Measurements from ENCODE around the gene SGPP1.
"Not testable (repeated sequence)": the region's sequence is repeated elsewhere in the genome, so short reads cannot be mapped to it uniquely, and the experiment has no call there.

- TF ChIP-seq CTCF (optimal IDR thresholded peaks at IDR 0.05 in 1 of 3, IDR thresholded peaks at IDR 0.05 in 1 of 3, conservative IDR thresholded peaks at IDR 0.05 in 1 of 3; ENCODE audit: extremely low read depth in 1 of 3, insufficient read depth in 2 of 3, low read length in 3 of 3); EZH2 (IDR thresholded peaks at IDR 0.05; ENCODE audit: low read length): not testable (repeated sequence)
Observed at GRCh38 chr14:63661881-63662280, 66.0 kb downstream of the SGPP1 start.
